Measurements from ENCODE around the gene COL27A1. TPM values are rescaled to one million over a fixed set of nuclear protein-coding genes. Genes with fewer than 3 reads are reported as not detected.

COL27A1 gene
- total RNA-seq, 2 experiments from 2014 or later = not detected

DNA sequence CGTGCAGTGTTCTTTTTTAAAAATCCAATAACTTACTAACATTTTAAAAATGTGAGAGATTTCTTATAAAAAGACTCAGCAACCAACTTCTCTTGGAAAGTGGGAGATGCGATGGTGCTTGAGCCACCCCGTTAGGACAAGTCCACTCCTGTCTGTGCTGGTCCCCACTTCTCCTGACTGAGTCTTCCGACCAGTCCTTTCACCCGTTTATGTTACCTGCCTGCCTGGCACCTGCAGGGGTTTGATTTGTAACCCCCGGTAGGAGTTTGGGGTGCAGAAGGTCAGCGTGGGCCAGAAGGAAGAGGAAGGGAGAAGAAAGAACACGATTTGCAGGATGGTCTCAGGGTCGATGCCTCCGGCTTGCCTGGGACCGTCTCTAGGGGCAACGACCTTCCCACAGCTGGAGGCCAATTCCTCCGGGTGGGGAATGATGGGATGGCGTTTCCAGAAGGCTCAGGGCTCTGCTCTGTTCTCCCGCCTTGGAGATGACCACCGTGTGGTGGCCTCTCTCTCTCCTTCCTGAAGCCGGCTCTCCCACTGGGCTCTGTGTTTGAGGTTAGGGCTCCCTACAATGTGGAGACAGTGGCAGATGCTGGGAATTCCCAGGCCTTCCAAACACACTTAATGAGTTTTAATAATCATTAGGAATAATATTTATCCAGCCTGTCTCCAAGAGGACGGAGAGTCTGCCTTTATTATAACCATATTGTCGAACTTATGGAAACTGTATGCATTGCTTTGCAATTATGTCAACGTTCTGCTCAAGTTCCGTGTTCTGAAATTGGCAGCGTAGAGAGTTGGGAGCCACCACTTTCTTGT lies 14.8 kb downstream of the COL27A1 start:
- no TSS peak for BruUV-seq (replicated peaks)
- Histone ChIP-seq H3K4me3 (ENCODE audit: low read depth, low read length, poor library complexity, severe bottlenecking) (no peak overlapping the region), H3K9me3 (ENCODE audit: low read length) (no peaks in the 10 kb centered on the region), H3K4me1 (ENCODE audit: insufficient read depth, low read length, poor library complexity, severe bottlenecking) (no peaks in the 10 kb centered on the region), H3K9me2 (ENCODE audit: insufficient read depth, low read length) (no peaks in the 10 kb centered on the region), H2AFZ (ENCODE audit: low read length) (no peak overlapping the region), H3K27ac (ENCODE audit: low read depth, low read length, poor library complexity, severe bottlenecking) (no peak overlapping the region), H3K36me3 (ENCODE audit: insufficient read depth, low read length) (no peaks in the 10 kb centered on the region), H4K20me1 (ENCODE audit: insufficient read depth, low read length) (no peaks in the 10 kb centered on the region), H3K79me2 (ENCODE audit: insufficient read depth, low read depth, low read length) (no peaks in the 10 kb centered on the region), H3K4me2 (ENCODE audit: low read length) (no peak overlapping the region)
- POLR2A ChIA-PET = no interaction called here
- CTCF ChIA-PET (ENCODE audit: unreplicated experiment) = no interaction called here
- DNase-seq (ENCODE audit: low spot score) = no peak
- intact Hi-C loops (cut with micrococcal nuclease; ENCODE audit: unreplicated experiment) = no loop called here
- TF ChIP-seq, protein P1, sequence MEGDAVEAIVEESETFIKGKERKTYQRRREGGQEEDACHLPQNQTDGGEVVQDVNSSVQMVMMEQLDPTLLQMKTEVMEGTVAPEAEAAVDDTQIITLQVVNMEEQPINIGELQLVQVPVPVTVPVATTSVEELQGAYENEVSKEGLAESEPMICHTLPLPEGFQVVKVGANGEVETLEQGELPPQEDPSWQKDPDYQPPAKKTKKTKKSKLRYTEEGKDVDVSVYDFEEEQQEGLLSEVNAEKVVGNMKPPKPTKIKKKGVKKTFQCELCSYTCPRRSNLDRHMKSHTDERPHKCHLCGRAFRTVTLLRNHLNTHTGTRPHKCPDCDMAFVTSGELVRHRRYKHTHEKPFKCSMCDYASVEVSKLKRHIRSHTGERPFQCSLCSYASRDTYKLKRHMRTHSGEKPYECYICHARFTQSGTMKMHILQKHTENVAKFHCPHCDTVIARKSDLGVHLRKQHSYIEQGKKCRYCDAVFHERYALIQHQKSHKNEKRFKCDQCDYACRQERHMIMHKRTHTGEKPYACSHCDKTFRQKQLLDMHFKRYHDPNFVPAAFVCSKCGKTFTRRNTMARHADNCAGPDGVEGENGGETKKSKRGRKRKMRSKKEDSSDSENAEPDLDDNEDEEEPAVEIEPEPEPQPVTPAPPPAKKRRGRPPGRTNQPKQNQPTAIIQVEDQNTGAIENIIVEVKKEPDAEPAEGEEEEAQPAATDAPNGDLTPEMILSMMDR (conservative IDR thresholded peaks at IDR 0.05; ENCODE audit: low read length) = no peak
- TF ChIP-seq EZH2phosphoT487 (IDR thresholded peaks at IDR 0.05; ENCODE audit: borderline replicate concordance, low read depth, low read length) = no peak

DNA sequence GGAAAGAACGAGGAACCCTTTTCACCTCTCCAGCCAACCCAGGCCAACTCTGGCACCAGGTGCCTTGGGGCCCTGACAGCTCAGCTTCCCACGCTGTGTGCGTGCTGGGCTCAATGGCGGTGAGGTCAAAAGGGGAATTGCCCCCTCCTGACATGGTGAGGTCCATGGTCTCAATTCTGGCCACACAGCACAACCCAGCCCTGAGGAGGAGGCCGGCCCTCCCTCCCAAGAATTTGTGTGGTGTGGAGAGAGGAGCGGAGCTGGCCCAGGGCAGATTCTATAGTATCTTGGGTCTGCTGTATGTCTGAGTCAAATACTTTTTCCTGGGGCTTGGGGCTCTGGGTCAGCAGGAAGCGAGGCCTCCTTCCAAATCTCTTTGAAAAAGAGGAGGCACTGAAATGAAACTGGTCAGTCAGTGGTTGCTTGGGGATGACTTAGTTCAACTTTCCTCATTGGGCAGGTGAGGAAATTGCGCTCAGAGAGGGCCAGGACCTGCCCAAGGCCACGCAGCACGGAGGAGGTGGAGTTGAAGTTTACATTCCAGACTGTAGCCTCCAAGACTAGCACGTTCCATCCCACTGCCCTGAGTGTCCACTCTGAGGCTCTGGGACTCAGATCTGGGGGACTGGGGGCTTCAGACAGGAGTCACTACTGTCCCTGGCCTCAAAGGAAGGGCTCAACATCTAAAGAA lies 15.6 kb downstream of the COL27A1 start:
- Histone ChIP-seq H3K79me2 (ENCODE audit: insufficient read depth, low read depth, low read length) (no peaks in the 10 kb centered on the region), H3K9me2 (ENCODE audit: insufficient read depth, low read length) (no peaks in the 10 kb centered on the region), H3K36me3 (ENCODE audit: insufficient read depth, low read length) (no peaks in the 10 kb centered on the region), H2AFZ (ENCODE audit: low read length) (no peak overlapping the region), H4K20me1 (ENCODE audit: insufficient read depth, low read length) (no peaks in the 10 kb centered on the region), H3K4me3 (ENCODE audit: low read depth, low read length, poor library complexity, severe bottlenecking) (no peak overlapping the region), H3K9me3 (ENCODE audit: low read length) (no peaks in the 10 kb centered on the region), H3K27ac (ENCODE audit: low read depth, low read length, poor library complexity, severe bottlenecking) (no peak overlapping the region), H3K4me2 (ENCODE audit: low read length) (no peak overlapping the region), H3K4me1 (ENCODE audit: insufficient read depth, low read length, poor library complexity, severe bottlenecking) (no peaks in the 10 kb centered on the region)
- ChIA-PET CTCF (ENCODE audit: unreplicated experiment) (no interaction called here), POLR2A (no interaction called here)
- DNase-seq (ENCODE audit: low spot score) = no peak
- no peak for TF ChIP-seq EZH2phosphoT487 (IDR thresholded peaks at IDR 0.05; ENCODE audit: borderline replicate concordance, low read depth, low read length)
- TF ChIP-seq, protein P1 (conservative IDR thresholded peaks at IDR 0.05; ENCODE audit: low read length) = no peak
- BruUV-seq (replicated peaks) = no TSS peak
- intact Hi-C loops (cut with micrococcal nuclease; ENCODE audit: unreplicated experiment) = no loop called here

DNA sequence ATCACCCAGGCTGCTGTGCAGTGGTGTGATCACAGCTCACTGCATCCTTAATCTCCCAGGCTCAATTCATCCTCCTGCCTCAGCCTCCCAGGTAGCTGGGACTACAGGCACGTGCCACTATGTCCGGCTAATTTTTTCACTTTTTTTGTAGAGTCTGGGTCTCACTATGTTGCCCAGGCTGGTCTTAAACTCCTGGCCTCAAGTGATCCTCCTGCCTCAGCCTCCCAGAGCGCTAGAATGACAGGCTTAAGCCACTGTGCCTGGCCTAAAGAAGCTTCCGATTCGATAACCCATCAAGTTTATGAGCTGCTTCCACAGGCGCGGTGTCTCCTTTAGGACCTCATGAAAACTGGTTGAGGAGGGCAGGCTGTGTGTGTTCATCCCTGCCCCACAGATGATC lies 16.2 kb downstream of the COL27A1 start:
- Histone ChIP-seq H3K4me3 (ENCODE audit: low read depth, low read length, poor library complexity, severe bottlenecking) (no peak overlapping the region), H3K79me2 (ENCODE audit: insufficient read depth, low read depth, low read length) (no peaks in the 10 kb centered on the region), H3K27ac (ENCODE audit: low read depth, low read length, poor library complexity, severe bottlenecking) (no peak overlapping the region), H3K9me2 (ENCODE audit: insufficient read depth, low read length) (no peaks in the 10 kb centered on the region), H3K9me3 (ENCODE audit: low read length) (no peaks in the 10 kb centered on the region), H3K4me2 (ENCODE audit: low read length) (no peak overlapping the region), H3K36me3 (ENCODE audit: insufficient read depth, low read length) (no peaks in the 10 kb centered on the region), H3K4me1 (ENCODE audit: insufficient read depth, low read length, poor library complexity, severe bottlenecking) (no peaks in the 10 kb centered on the region), H2AFZ (ENCODE audit: low read length) (no peak overlapping the region), H4K20me1 (ENCODE audit: insufficient read depth, low read length) (no peaks in the 10 kb centered on the region)
- POLR2A ChIA-PET = interaction anchor here (0.7 kb wide), 1 partner anchor 25 kb away, joined by 4 read pairs; no protein-coding TSS in a partner anchor
- CTCF ChIA-PET (ENCODE audit: unreplicated experiment) = no interaction called here
- TF ChIP-seq, protein P1 (conservative IDR thresholded peaks at IDR 0.05; ENCODE audit: low read length) = no peak
- TF ChIP-seq EZH2phosphoT487 (IDR thresholded peaks at IDR 0.05; ENCODE audit: borderline replicate concordance, low read depth, low read length) = no peak
- DNase-seq (ENCODE audit: low spot score) = no peak
- no TSS peak for BruUV-seq (replicated peaks)
- intact Hi-C loops (cut with micrococcal nuclease; ENCODE audit: unreplicated experiment) = no loop called here
